GM18868 (cell line): ENCODE results near the gene SLC25A15.

ENCODE experiments used
- ATAC-seq: cut with Tn5 transposase; IDR thresholded peaks from one replicate; pipeline ENCODE4 v1.9.1; 2021; ENCODE audit warnings: mild to moderate bottlenecking, moderate library complexity; ENCODE audit not compliant: unreplicated experiment

Gene SLC25A15

DNA sequence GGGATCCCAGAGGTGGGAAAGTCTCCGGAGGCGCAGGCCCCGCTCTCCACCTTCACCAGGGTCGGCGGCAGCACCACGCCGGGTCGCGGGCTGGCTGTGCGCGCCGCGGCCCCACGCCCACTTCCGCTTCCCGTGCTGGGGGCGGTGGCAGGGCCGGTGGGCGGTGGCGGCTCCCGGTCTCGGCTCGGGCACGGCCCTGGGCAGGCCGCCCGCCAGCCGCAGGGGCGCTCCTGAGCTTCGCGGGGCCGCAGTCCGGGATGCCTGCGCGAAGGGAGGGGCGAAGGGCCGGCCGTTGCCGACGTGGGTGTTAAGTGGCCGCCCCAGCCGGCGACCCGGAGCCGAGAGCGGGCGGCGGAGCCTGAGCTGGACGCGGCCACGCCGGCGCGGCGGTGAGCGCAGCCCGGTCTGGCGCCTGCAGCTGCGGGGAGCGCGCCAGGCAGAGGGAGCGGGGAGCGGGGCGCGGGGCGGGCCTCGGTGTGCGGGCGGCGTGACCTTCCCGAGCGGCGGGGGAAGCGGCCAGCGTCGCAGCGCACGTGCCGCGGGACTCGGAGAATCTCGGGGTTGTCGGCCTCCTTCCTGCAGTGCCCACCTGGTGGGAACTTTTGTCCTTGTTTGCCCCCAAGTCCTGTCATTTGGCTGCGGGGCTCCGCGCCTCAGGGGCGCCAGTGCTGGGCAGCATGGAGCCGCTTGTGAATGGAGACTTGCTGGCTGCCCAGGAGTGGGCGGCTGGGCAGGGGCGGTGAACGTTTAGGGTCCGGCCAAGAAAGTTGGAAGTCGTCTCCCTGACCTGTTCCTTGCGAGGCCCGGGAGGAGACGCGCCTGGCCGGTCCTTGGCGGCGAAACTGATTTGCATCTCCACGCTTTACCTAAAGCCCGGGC, at the start of gene SLC25A15:
Gene SLC25A15 (plus strand): TSS at position 337 of the 879 bp plus-strand sequence. CDS start 3,616 bp downstream, outside the sequence.
- peak; percentile 88 for ATAC-seq

DNA sequence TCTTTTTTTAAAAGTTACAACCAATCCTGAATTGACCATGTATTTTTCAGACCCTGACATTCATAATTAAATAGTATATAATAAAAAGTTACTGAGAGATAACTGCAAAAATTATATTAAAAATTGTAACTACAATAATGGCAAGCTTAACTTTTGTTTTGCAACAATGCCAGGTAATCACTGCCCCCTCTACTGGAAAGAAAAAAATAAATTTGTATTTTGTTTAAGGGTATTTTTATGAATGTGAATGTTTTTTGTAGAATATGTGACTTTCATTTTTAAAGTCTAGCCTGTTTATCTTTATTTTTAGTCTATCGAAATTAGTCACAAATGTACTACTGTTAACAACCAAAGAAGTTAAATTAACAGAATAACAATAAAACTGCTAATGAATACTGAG, 40.1 kb upstream of the SLC25A15 start:
- no peak for ATAC-seq

DNA sequence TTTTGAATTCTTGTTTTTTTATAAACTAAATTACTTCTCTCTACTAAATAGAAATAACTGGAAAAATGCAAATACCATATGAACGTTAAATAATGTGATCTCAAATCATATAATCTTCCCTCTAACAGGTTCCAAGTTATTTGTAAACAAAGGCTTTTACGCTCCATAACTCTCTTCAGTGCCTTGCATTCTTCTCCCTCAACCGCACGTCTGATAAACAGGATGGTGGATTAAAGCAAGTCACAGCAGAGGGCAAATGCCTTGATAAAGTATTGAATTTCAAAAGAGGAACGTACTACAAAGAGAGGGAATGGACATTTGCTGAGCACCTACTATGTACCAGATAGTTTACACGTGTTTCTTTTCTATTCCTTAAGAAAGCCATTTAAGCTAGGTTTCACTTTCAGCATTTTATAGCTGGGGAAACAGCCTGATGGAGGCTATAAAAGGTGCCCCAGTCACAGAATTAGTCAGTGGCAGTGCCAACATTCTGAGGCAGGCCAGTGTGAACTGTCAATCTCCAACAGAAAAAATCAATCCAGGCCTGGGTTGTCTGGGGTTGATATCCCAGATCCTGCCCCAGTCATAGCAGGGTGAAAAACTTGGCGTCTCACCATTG, 34.2 kb upstream of the SLC25A15 start:
- peak; percentile 63 for ATAC-seq

DNA sequence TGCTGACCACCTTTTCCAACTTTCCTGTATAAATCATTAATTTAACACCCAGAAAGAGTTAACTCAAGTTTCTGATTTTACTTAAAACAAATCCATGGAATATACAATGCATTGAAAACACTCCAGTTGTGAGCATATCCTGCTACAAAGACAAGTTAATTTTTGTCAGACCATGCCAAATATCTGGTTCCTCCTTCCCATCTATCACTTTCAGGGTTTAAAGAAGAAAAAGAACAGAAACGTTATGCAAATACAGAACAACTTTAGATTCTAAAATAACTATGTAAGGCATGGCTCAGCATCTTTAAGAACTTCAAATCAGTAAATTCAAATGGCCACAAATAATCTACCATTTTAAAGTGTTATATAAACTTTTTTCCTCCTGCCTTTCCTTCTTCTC, 33.4 kb upstream of the SLC25A15 start:
- ATAC-seq: no peak

DNA sequence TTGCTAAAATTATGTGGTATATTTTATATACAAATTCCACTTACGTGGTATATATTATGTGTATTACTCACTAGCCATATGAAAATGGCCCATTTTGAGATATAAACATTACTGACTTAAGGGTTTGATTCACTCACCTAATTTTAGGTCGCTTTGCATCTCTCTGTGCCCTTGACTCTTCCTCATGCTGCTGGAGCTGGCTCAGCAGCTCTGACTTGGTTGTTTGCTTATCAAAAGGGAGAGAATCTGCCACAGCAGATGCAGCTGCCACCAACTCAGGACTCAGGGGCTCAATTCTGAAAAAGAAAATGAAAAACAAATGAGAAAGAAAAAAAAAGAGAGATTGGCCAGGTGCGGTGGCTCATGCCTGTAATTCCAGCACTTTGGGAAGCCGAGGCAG, 30.6 kb upstream of the SLC25A15 start:
- ATAC-seq: no peak

DNA sequence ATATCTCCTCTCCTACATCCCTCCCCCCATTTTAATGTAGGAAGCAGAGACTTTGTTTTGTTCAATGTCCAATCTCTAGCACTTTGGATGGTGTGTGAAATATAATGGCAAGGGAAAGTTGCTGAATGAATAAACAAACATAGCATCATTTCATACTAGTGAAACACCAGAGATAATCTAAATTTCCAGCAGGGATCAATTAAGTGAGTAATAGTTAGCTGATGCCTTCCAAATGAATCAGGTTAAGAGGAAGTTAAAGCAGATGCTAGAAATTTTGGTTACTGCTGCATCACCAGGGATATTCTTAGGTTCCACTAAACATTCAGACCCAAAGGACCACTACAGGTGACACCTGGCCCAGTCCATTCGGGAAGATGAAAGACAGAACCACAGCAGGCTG, 26.6 kb upstream of the SLC25A15 start:
- no peak for ATAC-seq

DNA sequence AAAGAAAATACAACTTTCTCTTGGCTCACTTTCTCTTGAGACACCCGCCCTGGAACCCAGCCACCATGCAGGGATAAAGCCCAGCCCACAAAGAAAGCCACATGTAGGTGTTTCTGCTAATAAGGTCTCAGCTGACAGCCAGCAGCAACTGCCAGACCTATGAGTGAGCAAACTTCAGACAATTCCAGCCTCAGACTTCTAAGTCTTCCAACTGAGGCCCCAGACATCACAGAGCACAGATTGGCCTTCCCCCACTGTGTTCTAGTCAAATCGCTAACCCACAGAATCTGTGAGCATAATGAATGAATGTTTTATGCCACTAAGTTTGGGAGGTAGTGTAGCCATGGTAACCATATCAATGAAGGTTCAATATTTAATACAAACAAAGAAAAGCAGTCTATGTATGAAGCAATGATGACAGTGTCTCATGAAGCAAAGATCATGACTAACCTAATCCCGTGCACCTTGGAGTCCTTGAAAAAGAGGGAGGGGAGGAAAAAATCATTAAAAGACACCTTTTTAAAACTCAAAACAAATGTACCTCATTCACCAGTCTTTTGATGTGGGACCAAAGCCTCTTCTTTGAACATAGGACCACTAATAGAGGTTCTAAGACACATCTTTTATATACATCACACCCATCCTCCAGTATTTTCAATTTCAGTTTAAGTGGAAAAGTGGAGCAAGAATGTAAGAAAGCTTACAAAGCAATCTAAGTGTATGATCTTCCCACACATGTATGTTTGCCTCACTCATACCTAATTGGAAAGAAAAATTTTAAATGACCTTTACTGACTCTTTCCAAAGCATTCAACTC, 24.6 kb upstream of the SLC25A15 start:
- no peak for ATAC-seq

DNA sequence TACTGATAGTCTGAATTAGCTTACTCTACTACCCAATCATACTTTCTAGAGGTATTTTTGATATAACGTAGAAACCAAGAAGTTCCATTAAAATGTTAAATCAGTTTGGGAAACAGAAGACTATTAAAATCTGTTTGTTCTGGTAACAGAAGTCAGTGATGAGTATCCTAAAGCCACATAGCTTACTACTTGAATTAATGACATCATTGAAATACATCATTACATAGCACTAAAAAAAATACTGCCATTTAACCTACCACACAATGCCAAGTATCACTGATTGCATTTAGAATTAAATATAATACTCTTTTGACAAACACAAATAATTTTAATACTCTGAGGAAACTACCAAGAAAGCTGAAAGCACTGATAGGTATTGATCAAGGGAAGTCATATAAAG, 23.8 kb upstream of the SLC25A15 start:
- ATAC-seq: no peak

DNA sequence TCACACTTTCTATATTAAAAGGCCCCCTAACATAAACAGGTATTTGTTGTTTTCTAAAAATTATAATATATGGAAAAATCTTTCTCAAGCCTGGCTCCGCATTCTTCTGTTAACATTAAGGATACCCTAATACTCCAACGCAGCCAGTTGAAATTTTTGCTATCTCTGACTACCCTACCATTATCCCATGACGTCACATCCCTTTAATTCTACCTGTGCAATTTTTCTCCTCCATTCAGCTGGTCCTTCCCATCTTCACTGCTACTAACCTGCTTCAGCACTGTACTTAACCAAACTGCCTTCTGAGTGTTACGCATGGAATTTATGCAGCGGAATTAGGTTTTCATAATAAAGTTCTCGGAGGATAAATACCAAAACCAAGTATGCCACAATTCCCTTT, 19.4 kb upstream of the SLC25A15 start:
- ATAC-seq: no peak

DNA sequence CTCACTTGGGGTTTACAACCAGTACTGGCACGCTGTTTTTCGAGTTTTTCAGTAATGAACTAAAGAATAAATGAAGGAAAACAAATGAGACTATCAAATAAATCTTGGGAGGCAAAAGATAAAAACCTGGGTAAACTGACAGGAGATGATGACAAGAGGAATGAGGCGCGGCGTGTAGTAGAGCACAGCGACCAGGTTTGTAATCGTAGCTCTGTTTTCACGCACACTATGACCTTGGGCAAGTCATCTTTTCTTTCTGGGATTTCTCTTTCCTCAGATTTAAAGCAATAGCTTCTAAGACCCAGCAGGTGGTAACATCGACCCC, 18.8 kb upstream of the SLC25A15 start:
- no peak for ATAC-seq

DNA sequence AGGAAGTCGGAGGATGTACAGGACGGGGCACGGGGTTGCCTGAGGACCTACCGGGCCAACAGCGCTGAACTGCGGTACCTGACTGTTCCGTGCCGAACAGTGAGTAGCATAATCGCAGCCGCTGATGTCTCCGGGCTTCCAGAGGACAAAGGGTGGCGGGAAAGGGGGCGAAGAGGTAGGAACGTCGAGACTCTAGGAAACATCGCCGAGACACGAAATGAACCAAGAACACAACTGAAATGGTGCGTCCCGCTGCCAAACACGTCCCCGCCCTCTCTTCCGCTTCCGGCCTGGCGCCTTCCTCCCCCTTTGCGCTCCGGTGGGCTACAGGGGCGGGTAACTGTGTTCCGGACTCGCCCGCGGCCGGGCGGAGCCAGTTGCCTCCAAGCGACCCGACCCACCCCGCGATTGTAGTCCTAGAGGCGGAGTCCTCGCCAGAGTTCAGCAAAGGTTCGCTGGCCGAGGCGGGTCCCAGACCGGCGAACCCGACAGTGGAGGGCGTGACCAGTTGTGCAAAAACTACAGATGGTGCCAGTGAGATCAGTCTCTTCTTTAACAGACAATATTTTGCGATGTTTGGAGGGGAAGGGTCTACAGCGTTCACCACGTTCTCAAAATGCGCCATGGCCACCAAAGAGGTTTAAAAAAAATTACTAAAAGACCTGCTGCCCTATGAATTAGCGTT, 18.3 kb upstream of the SLC25A15 start, which contains the start of gene MRPS31:
Gene MRPS31 (minus strand): TSS at position 257 of the 685 bp plus-strand sequence. CDS start 54 bp downstream, at position 203.
- ATAC-seq: peak; percentile 98

DNA sequence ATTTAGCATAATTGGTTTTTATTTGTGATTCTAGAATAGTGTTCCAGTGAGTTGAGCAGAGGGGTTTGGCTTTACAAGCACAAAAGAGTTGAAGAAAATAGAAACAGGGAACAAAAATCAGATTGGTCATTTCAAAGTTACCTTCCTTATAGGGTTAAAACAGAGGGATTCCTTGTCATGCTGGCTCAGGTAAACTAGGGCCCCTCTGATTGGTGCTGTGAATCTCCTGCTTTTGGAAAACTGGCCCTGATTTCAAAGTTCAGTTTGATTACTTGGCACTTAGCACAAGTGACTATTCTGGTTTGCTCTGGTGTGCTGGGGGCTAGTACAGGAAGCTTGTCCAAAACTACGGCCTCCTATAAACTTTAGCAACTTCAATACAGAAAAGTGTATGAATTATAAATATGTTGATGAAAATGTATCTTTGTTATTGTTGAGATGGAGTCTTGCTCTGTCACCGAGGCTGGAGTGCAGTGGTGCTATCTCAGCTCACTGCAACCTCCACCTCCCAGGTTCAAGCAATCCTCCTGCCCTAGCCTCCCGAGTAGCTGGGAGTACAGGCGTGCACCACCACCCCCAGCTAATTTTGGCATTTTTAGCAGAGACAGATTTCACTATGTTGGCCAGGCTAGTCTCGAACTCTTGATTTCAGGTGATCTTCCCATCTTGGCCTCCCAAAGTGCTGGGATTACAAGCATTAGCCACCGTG, 16.5 kb upstream of the SLC25A15 start:
- ATAC-seq: no peak

DNA sequence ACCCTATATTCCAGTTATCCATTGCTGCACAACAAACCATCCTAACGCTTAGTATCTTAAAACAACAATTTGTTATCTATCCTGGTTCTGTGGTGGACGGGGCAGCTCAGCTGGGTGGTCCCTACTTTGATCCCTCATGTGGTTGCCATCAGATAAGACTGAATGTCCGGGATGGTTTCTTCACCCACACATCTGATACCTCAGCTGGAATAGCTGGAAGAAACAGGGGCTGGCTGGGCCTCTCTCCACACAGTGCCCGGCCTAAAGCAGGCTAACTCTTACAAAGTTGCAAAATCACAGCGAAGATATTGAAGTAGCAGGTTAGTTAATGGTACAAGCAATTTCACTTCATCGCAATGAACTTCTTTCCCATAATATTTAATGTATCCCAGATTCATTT, 14.7 kb upstream of the SLC25A15 start:
- no peak for ATAC-seq

DNA sequence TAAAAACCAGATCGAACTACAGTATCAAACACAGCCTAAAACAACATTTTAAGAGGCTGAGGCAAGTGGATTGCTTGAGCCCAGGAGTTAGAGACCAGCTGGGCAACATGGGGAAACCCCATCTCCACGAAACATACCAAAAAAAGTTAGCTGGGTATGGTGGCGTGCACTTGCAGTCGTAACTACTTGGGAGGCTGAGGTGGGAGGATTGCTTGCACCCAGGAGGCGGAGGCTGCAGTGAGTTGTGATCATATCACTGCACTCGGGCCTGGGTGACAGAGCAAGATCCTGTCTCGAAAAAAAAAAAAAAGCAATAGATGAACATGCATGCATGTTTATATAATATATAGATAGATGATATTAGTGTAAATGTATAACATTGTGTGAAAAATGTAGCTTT, 13.2 kb upstream of the SLC25A15 start:
- no peak for ATAC-seq

DNA sequence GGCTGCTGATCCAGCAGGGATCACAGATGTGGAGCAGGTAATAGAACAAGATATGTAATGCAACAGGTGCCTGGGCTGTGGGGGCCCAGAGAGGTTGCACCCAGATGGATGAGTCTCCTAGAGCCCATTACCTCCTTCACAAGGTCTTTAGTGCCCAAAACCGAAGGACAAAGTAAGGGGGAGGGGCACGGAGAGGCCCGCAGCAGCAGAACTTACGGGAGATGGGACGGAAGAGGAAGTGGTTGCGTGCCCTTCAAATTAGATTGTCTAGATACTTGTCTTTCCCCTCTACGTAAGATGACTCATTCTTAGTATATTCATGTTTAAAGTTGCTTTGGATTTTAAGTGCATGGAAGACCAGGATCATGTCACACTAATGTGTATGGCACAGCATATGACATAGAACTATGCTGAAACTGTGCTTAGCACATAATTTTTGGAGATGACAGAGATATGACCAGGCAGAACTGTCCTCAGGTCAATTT, 12.7 kb upstream of the SLC25A15 start:
- peak; percentile 65 for ATAC-seq

DNA sequence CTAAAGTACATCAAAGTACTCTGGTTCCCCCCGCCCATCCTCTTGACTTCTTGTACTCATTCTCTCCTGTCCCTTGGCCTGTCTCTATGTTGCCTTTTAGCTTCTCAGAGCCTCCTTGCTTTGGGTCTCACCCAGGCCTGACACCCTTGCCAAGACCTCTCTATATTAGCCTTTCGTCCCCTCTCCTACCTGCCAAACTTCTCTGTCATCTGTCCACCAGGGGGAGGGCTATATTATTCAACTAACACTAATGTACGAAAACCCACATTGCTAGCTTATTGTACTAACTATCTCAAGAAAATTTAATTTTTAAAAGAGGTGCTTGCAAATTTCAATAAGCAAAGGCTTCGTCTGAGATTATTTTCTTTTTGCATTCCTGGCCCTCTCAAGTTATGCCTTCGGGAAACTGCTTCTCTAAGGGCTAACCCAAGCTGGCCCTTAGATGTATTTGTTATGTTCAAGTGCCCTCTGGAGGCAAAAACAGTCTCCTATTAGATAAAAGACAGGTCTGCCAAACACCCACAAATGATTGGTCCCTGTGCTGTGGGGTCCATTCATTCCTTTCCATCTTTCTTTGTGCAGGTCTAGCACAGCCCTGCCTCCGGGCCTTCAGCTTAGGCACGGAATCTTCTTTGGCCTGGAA, 12.1 kb upstream of the SLC25A15 start:
- peak; percentile 86 for ATAC-seq

DNA sequence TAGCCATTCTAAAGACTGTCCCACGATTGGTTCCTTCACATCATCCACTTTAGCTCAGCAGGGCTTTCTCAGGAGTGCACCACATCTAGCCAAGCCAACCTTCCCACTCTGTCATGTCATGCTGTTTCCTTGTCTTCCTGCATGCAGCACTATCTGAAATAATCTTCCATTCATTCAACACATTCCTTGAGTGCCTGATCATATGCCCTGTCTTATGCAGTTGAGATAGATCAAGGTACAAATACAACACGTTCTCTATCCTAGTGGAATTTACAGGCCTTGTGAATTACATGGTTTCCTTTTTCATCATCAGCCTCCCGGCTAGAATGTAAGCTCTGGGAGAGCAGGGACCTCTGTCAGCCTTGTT, 11.6 kb upstream of the SLC25A15 start:
- ATAC-seq: peak; percentile 2

DNA sequence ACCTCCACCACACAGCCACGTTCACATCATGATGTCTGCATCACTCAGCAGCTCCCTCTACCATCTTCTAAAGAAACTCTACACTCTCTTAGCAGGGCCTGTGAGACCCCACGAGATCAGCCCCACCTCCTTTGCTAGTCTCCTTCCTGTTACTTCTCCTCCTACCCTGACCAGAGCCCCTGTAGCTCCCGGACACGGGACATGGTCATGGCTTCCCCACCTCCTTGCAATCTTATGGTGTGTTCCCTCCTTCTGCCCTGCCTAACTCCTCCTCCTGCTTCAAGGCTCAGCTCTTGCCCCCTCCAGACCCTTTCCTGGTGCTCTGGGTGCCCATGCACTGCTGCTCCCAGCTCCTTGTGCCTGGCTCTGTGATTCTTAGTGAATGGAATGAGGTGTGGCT, 10.4 kb upstream of the SLC25A15 start:
- ATAC-seq: no peak

DNA sequence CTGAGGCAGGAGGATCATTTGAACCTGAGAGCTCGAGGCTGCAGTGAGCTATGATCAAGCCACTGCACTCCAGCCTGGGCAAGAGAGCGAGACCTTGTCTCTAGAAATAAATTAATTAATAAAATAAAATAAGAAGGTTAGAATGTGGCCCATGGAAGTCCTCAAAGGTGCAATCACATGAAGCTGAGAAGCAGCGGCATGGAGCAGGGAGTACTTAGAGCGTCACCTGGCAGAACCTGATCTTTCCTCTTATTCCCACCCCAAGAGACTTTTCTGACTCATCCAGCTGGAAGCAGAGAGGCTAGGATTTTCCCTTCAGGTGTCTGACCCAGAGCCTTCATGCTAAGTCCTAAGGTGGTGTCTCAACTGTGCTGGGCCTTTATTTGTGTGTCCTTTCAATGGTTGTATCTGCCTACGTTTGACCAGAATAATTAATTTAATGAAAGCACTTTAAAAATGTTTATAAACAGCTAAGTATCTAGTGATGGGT, 9.6 kb upstream of the SLC25A15 start:
- ATAC-seq: no peak
